Putamen (tissue), 1 donor: ENCODE measurements around the gene TMBIM6.

ENCODE experiments used
- DNase-seq: peaks from one replicate; pipeline ENCODE4 v3.0.0-alpha.2; 2016; ENCODE audit warnings: low spot score

Gene TMBIM6

DNA sequence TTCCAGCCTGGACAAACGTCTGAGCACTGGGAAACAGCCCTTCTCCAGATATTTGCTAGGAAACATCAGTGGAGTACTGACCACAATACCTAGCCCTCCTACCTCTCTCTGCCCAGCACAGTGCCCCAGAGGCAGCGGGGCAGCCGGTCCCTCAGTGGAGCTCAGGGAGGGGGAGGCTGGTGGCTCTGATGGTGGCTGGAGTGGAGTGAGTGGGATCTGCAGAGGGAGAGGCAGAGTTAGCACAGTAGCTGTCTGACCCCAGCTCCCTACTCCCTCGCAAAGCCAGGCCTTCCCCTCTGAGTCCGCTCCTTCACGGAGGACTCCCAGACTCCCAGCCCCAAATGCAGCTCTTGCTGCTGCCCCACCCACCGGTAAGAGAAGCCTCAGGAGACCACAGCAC, 56.9 kb downstream of the TMBIM6 start:
- DNase-seq, result no peak

- no peak for DNase-seq
These were observed 57.6 kb downstream of the TMBIM6 start for GRCh38 chr12:49798934-49799333.

GRCh38 chr12:49800421-49801140, 59.2 kb downstream of the TMBIM6 start:
- no peak for DNase-seq

GRCh38 chr12:49801141-49802063, 60.0 kb downstream of the TMBIM6 start:
- no peak for DNase-seq

DNA sequence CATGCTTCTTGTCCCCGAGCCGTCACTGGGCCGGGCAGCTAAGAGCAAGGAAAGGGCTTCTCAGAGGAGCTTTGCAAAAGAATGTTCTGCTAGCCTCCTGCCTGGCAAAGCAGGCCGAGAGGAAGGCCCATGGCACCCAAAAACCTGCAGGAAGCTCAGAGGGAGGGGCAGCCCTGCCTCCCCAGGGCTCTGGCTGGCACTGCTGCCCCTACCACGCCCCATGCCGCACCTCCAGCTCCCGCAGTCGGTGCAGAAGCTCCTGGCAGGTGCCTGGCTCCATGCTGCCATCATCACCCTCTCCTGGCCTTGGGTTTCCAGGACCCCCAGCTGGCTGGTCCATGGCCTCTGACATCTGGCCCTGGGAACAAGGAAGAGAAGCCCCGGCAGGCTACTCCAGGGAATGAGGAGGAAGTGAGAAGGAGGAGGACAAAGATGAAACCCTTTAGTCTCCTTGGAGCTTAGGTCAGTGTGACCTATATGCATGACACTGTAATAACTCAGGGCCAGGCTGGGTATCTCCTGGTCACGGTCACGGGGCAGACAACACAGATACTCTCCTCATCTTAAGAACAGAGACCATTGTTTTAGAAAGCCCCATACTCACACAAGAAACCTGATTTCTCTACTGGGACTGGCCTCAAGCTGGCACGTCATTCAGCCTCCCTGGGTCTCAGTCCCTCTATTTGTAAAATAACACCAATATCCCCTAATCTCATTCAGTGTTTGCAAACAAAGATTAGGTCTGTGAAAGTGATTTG, 62.5 kb downstream of the TMBIM6 start:
- no peak for DNase-seq

DNA sequence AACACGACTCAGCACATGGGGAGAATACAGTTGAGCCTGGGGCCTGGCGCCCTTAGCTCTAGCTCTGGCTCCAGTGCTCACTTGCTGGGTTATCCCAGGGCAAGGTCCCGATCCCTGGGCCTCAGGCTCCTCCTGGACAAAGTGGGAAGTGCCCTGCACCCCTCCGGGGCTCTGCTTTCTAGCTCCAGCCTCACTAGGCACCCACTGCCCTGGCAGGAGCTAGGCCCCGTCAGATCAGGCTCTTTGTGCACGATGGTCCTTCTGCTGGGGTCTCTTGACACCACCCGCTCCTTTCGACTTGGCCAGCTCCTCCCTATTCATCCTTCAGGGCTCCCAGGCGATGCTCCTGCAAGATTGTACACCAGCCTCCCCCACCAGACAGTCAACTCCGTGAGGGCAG, 63.5 kb downstream of the TMBIM6 start:
- no peak for DNase-seq

DNA sequence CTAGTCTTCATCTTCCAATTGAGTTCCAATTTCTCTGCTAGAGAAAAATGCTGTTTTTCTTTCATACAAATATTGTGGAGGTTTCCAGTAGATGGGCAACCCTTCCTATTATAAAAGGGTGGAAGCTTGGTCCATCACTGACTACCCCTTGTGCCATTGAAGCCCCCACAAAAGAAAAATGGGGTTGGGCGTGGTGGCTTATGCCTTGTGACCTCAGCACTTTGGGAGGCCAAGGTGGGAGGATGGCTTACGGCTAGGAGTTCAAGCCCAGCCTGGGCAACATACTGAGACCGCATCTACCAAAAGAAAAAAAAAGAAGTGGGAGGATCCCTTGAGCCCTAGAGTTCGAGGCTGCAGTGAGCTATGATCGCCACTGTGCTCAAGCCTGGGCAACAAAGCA, 64.1 kb downstream of the TMBIM6 start:
- no peak for DNase-seq

DNA sequence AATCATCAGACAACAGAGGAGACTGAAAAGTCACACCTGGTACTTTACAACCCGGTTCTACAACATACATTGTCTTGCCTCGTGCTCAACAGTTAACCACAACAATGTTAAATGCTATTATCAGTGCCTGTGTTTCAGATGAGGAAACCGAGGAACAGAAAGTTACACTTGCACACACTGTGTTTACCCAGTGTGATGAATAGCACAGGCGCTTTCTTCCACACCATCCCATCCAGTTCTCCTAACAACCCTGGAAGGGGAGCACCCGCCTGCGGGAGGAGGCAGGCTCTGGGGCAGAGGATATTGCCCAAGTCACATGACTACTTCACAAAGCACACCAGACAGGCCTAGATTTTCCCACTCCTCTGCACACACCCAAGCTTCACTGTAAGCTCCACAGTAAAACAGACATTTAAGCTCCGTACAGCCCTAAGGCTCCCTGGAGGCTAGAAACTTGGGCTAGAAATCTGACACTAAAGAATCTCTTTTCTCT, 65.0 kb downstream of the TMBIM6 start:
- DNase-seq, result no peak

DNA sequence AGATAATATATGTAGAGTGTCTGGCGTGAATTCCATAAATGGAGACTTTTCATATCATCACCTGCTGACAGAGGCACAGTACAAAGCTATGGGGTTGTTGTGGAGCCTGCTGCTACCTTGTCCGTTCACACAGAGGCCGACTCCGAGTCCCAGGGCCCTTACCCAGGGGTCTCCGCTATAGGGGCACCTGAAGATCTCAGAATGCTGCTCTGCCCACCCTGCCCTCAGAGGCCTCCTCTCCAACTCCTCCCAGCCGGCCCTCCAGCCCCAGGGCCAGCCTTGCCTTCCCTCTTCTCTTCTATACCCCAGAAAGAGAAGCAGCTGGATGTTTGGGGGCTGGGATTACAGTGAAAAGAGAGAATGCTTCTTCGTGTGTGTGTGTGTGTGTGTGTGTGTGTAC, 65.5 kb downstream of the TMBIM6 start:
- no peak for DNase-seq

GRCh38 chr12:49807991-49808580, 66.7 kb downstream of the TMBIM6 start:
- DNase-seq, result no peak

- DNase-seq, result peak; percentile 74
These were observed 67.5 kb downstream of the TMBIM6 start for GRCh38 chr12:49808686-49809380.

- DNase-seq, result no peak
These were observed 68.1 kb downstream of the TMBIM6 start for GRCh38 chr12:49809381-49809905.

GRCh38 chr12:49809906-49810389, 68.6 kb downstream of the TMBIM6 start:
- peak; percentile 52 for DNase-seq

- DNase-seq, result no peak
These were observed 69.8 kb downstream of the TMBIM6 start for GRCh38 chr12:49811136-49811535.

GRCh38 chr12:49811961-49812401, 70.6 kb downstream of the TMBIM6 start:
- no peak for DNase-seq

DNA sequence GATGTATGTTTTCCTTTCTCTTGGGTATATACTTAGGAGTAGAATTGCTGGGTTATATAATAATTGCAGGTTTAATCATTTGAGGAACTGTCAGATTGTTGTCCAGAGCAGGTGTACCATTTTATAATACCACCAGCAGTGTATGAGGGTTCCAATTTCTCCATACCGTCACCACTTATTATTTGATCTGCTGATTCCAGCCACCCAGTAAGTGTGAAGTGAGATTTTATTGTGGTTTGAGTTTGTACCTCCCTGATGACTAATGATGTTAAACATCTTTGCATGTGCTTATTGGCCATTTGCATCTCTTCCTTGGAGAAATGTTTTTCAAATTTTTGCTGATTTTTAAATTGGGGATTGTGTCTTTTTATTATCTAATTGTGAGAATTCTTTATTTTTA, 71.8 kb downstream of the TMBIM6 start:
- no peak for DNase-seq
